Astrocyte (in vitro differentiated cells and primary cell): Measurements from ENCODE around the gene DCP1B. TPM values are rescaled to one million over a fixed set of nuclear protein-coding genes. Genes with fewer than 3 reads are reported as not detected.

ENCODE experiments used
- DNase-seq: peaks from one replicate; pipeline ENCODE4 v3.0.0-alpha.2; 2010; ENCODE audit warnings: low read depth
- FAIRE-seq: peaks from 2 replicates; lab custom pipeline; 2011; peaks lifted over from hg19 to GRCh38; lab: Jason Lieb, UNC
- H2AFZ ChIP-seq: 2 replicates; pipeline ENCODE4 v1.6.0; 2012; ENCODE audit warnings: low read depth, low read length, inconsistent platforms
- H3K27ac ChIP-seq: 2 replicates; pipeline ENCODE4 v1.5.1; 2011; ENCODE audit warnings: low read depth, low read length, inconsistent platforms
- H3K27me3 ChIP-seq: 2 replicates; pipeline ENCODE4 v1.6.0; 2011; ENCODE audit warnings: low read length, inconsistent platforms; ENCODE audit not compliant: insufficient read depth
- H3K36me3 ChIP-seq: 2 replicates; pipeline ENCODE4 v1.5.1; 2011; ENCODE audit warnings: low read length, inconsistent platforms; ENCODE audit not compliant: insufficient read depth
- H3K4me1 ChIP-seq: 2 replicates; pipeline ENCODE4 v1.5.1; 2011; ENCODE audit warnings: low read length, inconsistent platforms; ENCODE audit not compliant: insufficient read depth
- H3K4me2 ChIP-seq: 2 replicates; pipeline ENCODE4 v1.6.0; 2012; ENCODE audit warnings: low read length, inconsistent platforms
- H3K4me3 ChIP-seq: 2 replicates; pipeline ENCODE4 v1.5.1; 2011; ENCODE audit warnings: low read depth, mild to moderate bottlenecking, low read length, inconsistent platforms; ENCODE audit not compliant: insufficient read depth
- H3K79me2 ChIP-seq: 2 replicates; pipeline ENCODE4 v1.6.0; 2012; ENCODE audit warnings: mild to moderate bottlenecking, low read length, inconsistent platforms; ENCODE audit not compliant: insufficient read depth
- H3K9ac ChIP-seq: 2 replicates; pipeline ENCODE4 v1.6.0; 2012; ENCODE audit warnings: mild to moderate bottlenecking, low read length, inconsistent platforms
- H3K9me3 ChIP-seq: 2 replicates; pipeline ENCODE4 v1.5.1; 2012; ENCODE audit warnings: low read depth, mild to moderate bottlenecking, low read length, inconsistent platforms; ENCODE audit not compliant: insufficient read depth
- H4K20me1 ChIP-seq: 2 replicates; pipeline ENCODE4 v1.6.0; 2012; ENCODE audit warnings: low read length, inconsistent platforms; ENCODE audit not compliant: insufficient read depth
- H3K27ac Mint-ChIP-seq: one replicate; pipeline ENCODE4 v1.8.0; 2021; ENCODE audit warnings: mild to moderate bottlenecking, mixed read lengths; ENCODE audit not compliant: unreplicated experiment
- H3K27me3 Mint-ChIP-seq: one replicate; pipeline ENCODE4 v1.8.0; 2021; ENCODE audit warnings: low read depth, mixed read lengths; ENCODE audit not compliant: unreplicated experiment
- H3K36me3 Mint-ChIP-seq: one replicate; pipeline ENCODE4 v1.8.0; 2021; ENCODE audit warnings: low read depth, mixed read lengths; ENCODE audit not compliant: unreplicated experiment
- H3K4me1 Mint-ChIP-seq: one replicate; pipeline ENCODE4 v1.8.0; 2021; ENCODE audit warnings: low read depth, mixed read lengths; ENCODE audit not compliant: unreplicated experiment
- H3K4me3 Mint-ChIP-seq: one replicate; pipeline ENCODE4 v1.8.0; 2021; ENCODE audit warnings: mild to moderate bottlenecking, moderate library complexity, mixed read lengths; ENCODE audit not compliant: unreplicated experiment
- H3K9me3 Mint-ChIP-seq: one replicate; pipeline ENCODE4 v1.8.0; 2021; ENCODE audit warnings: mild to moderate bottlenecking, mixed read lengths; ENCODE audit not compliant: unreplicated experiment
- EZH2 ChIP-seq: IDR thresholded peaks from 2 replicates; pipeline ENCODE4 v1.6.1; 2012; ENCODE audit warnings: mild to moderate bottlenecking, low read length, inconsistent platforms; ENCODE audit not compliant: insufficient read depth
- total RNA-seq: library from RNA; stranded (reverse); gene quantifications from 2 replicates; pipeline ENCODE4 v1.2.1, GENCODE V29; 2021
- TF ChIP-seq, protein P1 (sequence below): IDR thresholded peaks from 2 replicates; pipeline ENCODE4 v1.5.1; 2011; ENCODE audit warnings: low read depth, mild to moderate bottlenecking, inconsistent platforms, low read length, moderate library complexity; ENCODE audit not compliant: insufficient read depth

The DCP1B gene
- total RNA-seq, 1 donor from 2014 or later: 13.1 TPM

DNA sequence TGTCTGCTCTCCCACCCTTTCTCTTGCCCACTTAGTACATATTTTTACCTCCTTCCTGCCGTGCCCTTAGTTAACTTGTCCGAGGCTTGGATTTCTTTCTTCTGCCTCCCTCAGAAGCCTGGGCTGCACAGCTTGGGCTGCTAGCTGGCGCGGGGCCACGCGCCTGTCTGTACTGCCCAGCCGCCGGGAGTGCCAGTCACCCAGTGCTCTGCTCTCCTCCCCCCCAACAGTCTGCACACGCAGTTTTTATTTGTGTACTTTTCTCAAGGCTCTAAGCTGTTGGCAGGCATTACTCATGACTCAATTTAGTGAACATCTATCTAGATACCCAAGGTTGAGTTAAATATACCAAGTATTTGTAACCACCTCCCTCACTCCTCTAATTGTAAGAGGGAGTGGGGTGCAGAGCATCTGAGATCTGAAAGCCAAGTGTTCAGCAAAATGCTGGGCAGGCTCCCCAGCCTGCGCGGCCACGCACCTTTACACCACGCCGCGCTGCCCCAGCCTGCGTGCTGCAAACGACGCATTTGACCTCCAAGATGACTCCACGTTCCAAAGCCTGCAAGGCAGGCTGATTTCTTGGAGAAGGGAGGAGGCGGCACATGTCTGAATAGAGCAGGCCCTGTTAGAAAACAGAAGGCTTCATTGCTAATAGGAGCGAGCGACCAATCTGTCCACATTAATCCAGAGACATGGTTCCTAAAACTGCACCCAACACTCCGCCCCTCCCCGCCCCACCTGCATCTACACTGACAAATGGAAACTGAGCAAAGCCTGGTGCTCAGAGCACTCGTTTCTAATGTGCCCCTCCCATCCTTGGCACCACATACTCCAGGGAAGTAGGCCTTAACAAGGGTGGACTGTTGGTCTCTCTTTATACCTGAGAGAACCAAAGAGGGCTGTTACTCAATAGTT, 67.6 kb downstream of the DCP1B start:
- H3K4me3 Mint-ChIP-seq: no peak overlapping the region
- peaks cover 6% of the 10 kb centered on the region for H3K4me1 Mint-ChIP-seq
- FAIRE-seq (no peak), DNase-seq (peak; percentile 81)
- no peaks in the 10 kb centered on the region for H3K27me3 ChIP-seq
- H3K4me2 ChIP-seq: peak overlapping the region; percentile 48
- H3K36me3 ChIP-seq: peaks cover 3% of the 10 kb centered on the region
- no peak overlapping the region for H3K4me3 ChIP-seq
- H3K27ac ChIP-seq: no peak overlapping the region
- peaks cover 6% of the 10 kb centered on the region for H3K27me3 Mint-ChIP-seq
- no peak overlapping the region for H3K27ac Mint-ChIP-seq
- H3K9ac ChIP-seq: no peak overlapping the region
- TF ChIP-seq, protein P1, sequence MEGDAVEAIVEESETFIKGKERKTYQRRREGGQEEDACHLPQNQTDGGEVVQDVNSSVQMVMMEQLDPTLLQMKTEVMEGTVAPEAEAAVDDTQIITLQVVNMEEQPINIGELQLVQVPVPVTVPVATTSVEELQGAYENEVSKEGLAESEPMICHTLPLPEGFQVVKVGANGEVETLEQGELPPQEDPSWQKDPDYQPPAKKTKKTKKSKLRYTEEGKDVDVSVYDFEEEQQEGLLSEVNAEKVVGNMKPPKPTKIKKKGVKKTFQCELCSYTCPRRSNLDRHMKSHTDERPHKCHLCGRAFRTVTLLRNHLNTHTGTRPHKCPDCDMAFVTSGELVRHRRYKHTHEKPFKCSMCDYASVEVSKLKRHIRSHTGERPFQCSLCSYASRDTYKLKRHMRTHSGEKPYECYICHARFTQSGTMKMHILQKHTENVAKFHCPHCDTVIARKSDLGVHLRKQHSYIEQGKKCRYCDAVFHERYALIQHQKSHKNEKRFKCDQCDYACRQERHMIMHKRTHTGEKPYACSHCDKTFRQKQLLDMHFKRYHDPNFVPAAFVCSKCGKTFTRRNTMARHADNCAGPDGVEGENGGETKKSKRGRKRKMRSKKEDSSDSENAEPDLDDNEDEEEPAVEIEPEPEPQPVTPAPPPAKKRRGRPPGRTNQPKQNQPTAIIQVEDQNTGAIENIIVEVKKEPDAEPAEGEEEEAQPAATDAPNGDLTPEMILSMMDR: no peak
- TF ChIP-seq EZH2: no peak
- H3K36me3 Mint-ChIP-seq: peaks cover 5% of the 10 kb centered on the region
- no peaks in the 10 kb centered on the region for H3K79me2 ChIP-seq
- peaks cover 3% of the 10 kb centered on the region for H3K9me3 Mint-ChIP-seq
- H4K20me1 ChIP-seq: peaks cover 6% of the 10 kb centered on the region
- H3K9me3 ChIP-seq: no peaks in the 10 kb centered on the region
- H2AFZ ChIP-seq: no peak overlapping the region
- peaks cover 37% of the 10 kb centered on the region for H3K4me1 ChIP-seq

DNA sequence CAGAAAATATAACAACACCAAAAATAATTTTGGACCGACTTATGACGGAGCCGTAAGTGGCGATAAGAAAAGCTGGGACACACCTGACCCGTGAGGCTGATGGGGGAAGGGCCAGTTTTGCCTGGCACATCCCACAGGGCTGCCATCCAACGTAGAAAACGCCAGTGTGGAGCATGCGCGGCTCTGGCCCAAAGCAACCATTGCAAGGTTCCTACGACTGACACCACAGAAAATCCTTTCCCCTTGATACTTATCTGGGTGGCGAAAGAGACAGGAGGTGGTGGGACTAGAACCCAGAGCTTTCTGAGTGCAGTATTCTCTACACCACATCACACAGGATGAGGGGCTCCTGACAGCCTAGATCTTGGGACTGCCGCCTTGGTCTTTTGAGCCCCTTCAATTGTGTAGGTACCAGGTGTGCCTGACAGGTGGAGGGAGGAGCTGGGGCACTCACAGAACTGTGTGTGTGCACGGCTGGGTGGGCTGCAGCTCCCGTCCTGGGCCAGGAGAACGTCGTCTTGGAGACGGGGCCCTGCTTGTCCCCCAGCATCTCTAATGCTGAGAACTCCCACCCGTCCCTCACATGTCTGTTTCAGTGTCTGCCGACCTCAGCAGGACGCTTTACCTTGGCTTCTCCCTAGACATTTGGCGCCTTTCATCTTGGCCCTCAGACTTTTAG, 68.4 kb downstream of the DCP1B start:
- H3K4me2 ChIP-seq: peak overlapping the region; percentile 48

More for the DNA sequence above, 68.4 kb downstream of the DCP1B start:
- no peak for FAIRE-seq
- Histone ChIP-seq H4K20me1 (peaks cover 6% of the 10 kb centered on the region), H3K9me3 (no peaks in the 10 kb centered on the region), H3K36me3 (peaks cover 3% of the 10 kb centered on the region), H2AFZ (no peak overlapping the region), H3K9ac (no peak overlapping the region), H3K79me2 (no peaks in the 10 kb centered on the region), H3K27ac (no peak overlapping the region), H3K4me3 (no peak overlapping the region), H3K4me1 (peaks cover 37% of the 10 kb centered on the region), H3K27me3 (no peaks in the 10 kb centered on the region)
- H3K4me3 Mint-ChIP-seq: no peak overlapping the region
- no peak for DNase-seq
- peaks cover 3% of the 10 kb centered on the region for H3K9me3 Mint-ChIP-seq
- H3K4me1 Mint-ChIP-seq: peaks cover 6% of the 10 kb centered on the region
- TF ChIP-seq EZH2: no peak
- TF ChIP-seq, protein P1: no peak
- peaks cover 6% of the 10 kb centered on the region for H3K27me3 Mint-ChIP-seq
- H3K27ac Mint-ChIP-seq: no peak overlapping the region
- peaks cover 4% of the 10 kb centered on the region for H3K36me3 Mint-ChIP-seq
